HL-60 (cell line): ENCODE results near the gene ZSCAN21.

Experiments used
- CTCF ChIP-seq: IDR thresholded peaks from one replicate; pipeline ENCODE4 v1.5.1; 2011; ENCODE audit warnings: low read length, control low read depth, inconsistent platforms; ENCODE audit not compliant: insufficient read depth
- POLR2AphosphoS5 ChIP-seq: IDR thresholded peaks from 2 replicates; pipeline ENCODE4 v1.6.1; 2012; ENCODE audit warnings: low read depth
- TF ChIP-seq, protein P1 (sequence below): IDR thresholded peaks from 2 replicates; pipeline ENCODE4 v1.6.1; 2012; ENCODE audit warnings: low read depth; ENCODE audit not compliant: insufficient replicate concordance

GRCh38 chr7:100071018-100071723 is 21.6 kb downstream of the ZSCAN21 start:
- TF ChIP-seq CTCF (no peak), POLR2AphosphoS5 (peak; percentile 54; the same call in 1 of the 2 replicates)
- TF ChIP-seq, protein P1, sequence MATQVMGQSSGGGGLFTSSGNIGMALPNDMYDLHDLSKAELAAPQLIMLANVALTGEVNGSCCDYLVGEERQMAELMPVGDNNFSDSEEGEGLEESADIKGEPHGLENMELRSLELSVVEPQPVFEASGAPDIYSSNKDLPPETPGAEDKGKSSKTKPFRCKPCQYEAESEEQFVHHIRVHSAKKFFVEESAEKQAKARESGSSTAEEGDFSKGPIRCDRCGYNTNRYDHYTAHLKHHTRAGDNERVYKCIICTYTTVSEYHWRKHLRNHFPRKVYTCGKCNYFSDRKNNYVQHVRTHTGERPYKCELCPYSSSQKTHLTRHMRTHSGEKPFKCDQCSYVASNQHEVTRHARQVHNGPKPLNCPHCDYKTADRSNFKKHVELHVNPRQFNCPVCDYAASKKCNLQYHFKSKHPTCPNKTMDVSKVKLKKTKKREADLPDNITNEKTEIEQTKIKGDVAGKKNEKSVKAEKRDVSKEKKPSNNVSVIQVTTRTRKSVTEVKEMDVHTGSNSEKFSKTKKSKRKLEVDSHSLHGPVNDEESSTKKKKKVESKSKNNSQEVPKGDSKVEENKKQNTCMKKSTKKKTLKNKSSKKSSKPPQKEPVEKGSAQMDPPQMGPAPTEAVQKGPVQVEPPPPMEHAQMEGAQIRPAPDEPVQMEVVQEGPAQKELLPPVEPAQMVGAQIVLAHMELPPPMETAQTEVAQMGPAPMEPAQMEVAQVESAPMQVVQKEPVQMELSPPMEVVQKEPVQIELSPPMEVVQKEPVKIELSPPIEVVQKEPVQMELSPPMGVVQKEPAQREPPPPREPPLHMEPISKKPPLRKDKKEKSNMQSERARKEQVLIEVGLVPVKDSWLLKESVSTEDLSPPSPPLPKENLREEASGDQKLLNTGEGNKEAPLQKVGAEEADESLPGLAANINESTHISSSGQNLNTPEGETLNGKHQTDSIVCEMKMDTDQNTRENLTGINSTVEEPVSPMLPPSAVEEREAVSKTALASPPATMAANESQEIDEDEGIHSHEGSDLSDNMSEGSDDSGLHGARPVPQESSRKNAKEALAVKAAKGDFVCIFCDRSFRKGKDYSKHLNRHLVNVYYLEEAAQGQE = no peak
